K562 (cell line): ENCODE results near the gene HOXB6. TPM values are rescaled to one million over a fixed set of nuclear protein-coding genes. Genes with fewer than 3 reads are reported as not detected.

ENCODE experiments used
- BMI1 ChIP-seq: fragments of 150-350 bp; IDR thresholded peaks from 2 replicates; pipeline ENCODE4 v1.6.1; 2014; ENCODE audit warnings: low read length
- CCAR2 ChIP-seq: fragments of 200-400 bp; formaldehyde crosslinking; IDR thresholded peaks from 2 replicates; pipeline ENCODE4 v1.6.1; 2017; ENCODE audit warnings: mild to moderate bottlenecking, low read depth, low read length
- CTBP1 ChIP-seq: fragments of 450-650 bp; IDR thresholded peaks from 2 replicates; pipeline ENCODE4 v1.6.1; 2016; ENCODE audit warnings: borderline replicate concordance
- FOXK1 ChIP-seq: sonication (generic); formaldehyde crosslinking; IDR thresholded peaks from 2 replicates; pipeline ENCODE4 v1.8.0; 2022; ENCODE audit warnings: missing genetic modification reagents, mild to moderate bottlenecking, borderline replicate concordance
- HDAC2 ChIP-seq: fragments of 450-650 bp; IDR thresholded peaks from 2 replicates; pipeline ENCODE4 v1.6.1; 2016; ENCODE audit warnings: mild to moderate bottlenecking
- MTF1 ChIP-seq: fragments of 250-450 bp; sonication (Bioruptor Pico); IDR thresholded peaks from 2 replicates; pipeline ENCODE4 v1.9.0; 2021; ENCODE audit warnings: moderate library complexity, mild to moderate bottlenecking, inconsistent platforms, borderline replicate concordance
- NBN ChIP-seq: fragments of 450-650 bp; IDR thresholded peaks from 2 replicates; pipeline ENCODE4 v1.6.1; 2016; ENCODE audit warnings: low read depth, mild to moderate bottlenecking
- NR4A1 ChIP-seq, 2 experiments: fragments of 250-450 bp in 1 of 2; fragments of 450-650 bp in 1 of 2; sonication (Bioruptor Pico) in 1 of 2; IDR thresholded peaks; 2 replicates each; pipeline versions ENCODE4 v1.4.0 to v1.6.1; 2016 to 2020; ENCODE audit warnings: mild to moderate bottlenecking in 2 of 2, missing compliant biosample characterization in 1 of 2, missing genetic modification characterization in 1 of 2, moderate library complexity in 1 of 2
- RBM14 ChIP-seq: fragments of 200-400 bp; formaldehyde crosslinking; IDR thresholded peaks from 2 replicates; pipeline ENCODE4 v1.6.1; 2018; ENCODE audit warnings: low read depth, mild to moderate bottlenecking, low read length, moderate library complexity, borderline replicate concordance; ENCODE audit not compliant: insufficient read depth
- SAP30 ChIP-seq: fragments of 200-600 bp; sonication (generic); IDR thresholded peaks from 2 replicates; pipeline ENCODE4 v1.6.1; 2012; ENCODE audit warnings: borderline replicate concordance, low read depth, mild to moderate bottlenecking, moderate library complexity, low read length, control low read depth, inconsistent platforms; ENCODE audit not compliant: insufficient read depth, poor library complexity, severe bottlenecking
- ZFPM2 ChIP-seq: fragments of 250-450 bp; sonication (Bioruptor Pico); IDR thresholded peaks from 2 replicates; pipeline ENCODE4 v1.5.1; 2022; ENCODE audit warnings: mild to moderate bottlenecking
- ZNF384 ChIP-seq: IDR thresholded peaks from 2 replicates; pipeline ENCODE4 v1.6.1; 2012; ENCODE audit warnings: low read depth, low read length, improper control_type of control experiment
- polyA plus RNA-seq, 8 experiments: library from polyadenylated mRNA; depleted of rRNA in 4 of 8; stranded (reverse) in 5 of 8; unstranded in 3 of 8; fragments of >200 nt; fragmentation: Nextera tagmentation in 2 of 8; fragmentation: Illumina TruSeq in 1 of 8; extraction: Ambion mirVana in 2 of 8; extraction: Trizol in 1 of 8; gene quantifications; 2 replicates each; pipeline versions ENCODE4 v1.2.1 to v1.2.3, GENCODE V29; 2011 to 2014; ENCODE audit warnings: inconsistent platforms in 1 of 8, missing spikeins in 1 of 8
- total RNA-seq, 7 experiments: library from RNA; depleted of rRNA in 6 of 7; stranded (reverse); fragments of >200 nt in 6 of 7; fragmentation: Illumina TruSeq in 2 of 7; extraction: Trizol in 2 of 7; gene quantifications; 2 replicates each; pipeline versions ENCODE4 v1.2.1 to v1.2.3, GENCODE V29; 2011 to 2021; ENCODE audit warnings: low replicate concordance in 1 of 7
- TF ChIP-seq, protein P1 (sequence below): sonication (generic); formaldehyde crosslinking; IDR thresholded peaks from 2 replicates; pipeline ENCODE4 v1.8.1; 2022; ENCODE audit warnings: missing genetic modification reagents
- TF ChIP-seq, protein P2 (sequence below): fragments of 450-650 bp; IDR thresholded peaks from 2 replicates; pipeline ENCODE4 v1.7.1; 2018; ENCODE audit warnings: mild to moderate bottlenecking, low read depth; ENCODE audit not compliant: partially characterized antibody
- TF ChIP-seq, protein P3 (sequence below), 2 experiments: fragments of 450-650 bp; formaldehyde crosslinking in 1 of 2; IDR thresholded peaks; 2 replicates each; pipeline versions ENCODE4 v1.4.0 to v1.6.1; 2014 to 2020; ENCODE audit warnings: mild to moderate bottlenecking in 2 of 2, borderline replicate concordance in 1 of 2, low read depth in 1 of 2

Gene HOXB6
- total and polyA plus RNA-seq, 9 of the 15 experiments (the other 6 are each of a cell fraction or from before 2014, with no cell fraction given): 1.2 to 14.8 (median 4.9) TPM

DNA sequence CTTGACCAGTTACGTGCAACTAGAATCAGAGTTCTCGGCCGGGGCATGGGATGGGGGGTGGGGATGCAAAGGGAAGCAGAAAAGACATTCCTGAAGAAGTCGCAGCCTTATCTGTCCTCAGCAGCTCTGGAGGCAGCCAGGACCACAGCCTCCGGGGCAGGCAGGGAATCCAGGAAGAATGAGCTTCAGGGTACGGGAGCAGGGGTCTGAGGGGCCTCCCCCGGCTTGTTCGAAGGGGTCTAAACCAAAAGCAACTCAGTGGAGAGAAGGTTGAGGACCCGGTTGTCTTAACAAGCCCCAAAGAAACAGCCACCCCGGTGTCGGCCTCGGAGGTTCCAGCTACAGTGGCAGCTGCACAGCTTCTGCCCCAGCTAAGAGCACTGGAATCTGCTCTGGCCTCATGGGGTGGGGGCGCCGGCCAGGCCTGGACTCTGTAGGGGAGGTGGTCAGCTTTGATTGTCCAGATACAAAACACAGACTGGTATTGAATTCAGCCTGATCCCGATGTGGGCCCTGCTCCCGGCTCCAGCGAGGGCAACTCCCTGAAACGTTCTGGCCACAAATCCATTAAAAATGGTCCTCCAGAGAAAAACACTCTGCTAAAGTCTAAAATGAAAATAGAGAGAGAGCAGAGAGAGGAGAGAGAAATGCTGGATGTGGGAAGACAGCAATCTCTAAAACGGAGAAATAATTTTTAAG is 34.3 kb downstream of the HOXB6 start (continued):
- TF ChIP-seq, protein P1, sequence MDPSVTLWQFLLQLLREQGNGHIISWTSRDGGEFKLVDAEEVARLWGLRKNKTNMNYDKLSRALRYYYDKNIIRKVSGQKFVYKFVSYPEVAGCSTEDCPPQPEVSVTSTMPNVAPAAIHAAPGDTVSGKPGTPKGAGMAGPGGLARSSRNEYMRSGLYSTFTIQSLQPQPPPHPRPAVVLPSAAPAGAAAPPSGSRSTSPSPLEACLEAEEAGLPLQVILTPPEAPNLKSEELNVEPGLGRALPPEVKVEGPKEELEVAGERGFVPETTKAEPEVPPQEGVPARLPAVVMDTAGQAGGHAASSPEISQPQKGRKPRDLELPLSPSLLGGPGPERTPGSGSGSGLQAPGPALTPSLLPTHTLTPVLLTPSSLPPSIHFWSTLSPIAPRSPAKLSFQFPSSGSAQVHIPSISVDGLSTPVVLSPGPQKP (CRISPR knock-in tag): no peak
- TF ChIP-seq, protein P2, sequence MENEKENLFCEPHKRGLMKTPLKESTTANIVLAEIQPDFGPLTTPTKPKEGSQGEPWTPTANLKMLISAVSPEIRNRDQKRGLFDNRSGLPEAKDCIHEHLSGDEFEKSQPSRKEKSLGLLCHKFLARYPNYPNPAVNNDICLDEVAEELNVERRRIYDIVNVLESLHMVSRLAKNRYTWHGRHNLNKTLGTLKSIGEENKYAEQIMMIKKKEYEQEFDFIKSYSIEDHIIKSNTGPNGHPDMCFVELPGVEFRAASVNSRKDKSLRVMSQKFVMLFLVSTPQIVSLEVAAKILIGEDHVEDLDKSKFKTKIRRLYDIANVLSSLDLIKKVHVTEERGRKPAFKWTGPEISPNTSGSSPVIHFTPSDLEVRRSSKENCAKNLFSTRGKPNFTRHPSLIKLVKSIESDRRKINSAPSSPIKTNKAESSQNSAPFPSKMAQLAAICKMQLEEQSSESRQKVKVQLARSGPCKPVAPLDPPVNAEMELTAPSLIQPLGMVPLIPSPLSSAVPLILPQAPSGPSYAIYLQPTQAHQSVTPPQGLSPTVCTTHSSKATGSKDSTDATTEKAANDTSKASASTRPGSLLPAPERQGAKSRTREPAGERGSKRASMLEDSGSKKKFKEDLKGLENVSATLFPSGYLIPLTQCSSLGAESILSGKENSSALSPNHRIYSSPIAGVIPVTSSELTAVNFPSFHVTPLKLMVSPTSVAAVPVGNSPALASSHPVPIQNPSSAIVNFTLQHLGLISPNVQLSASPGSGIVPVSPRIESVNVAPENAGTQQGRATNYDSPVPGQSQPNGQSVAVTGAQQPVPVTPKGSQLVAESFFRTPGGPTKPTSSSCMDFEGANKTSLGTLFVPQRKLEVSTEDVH: no peak
- TF ChIP-seq RBM14 (no peak), MTF1 (CRISPR knock-in tag) (no peak), ZFPM2 (CRISPR knock-in tag) (no peak), CCAR2 (no peak), NR4A1 (CRISPR knock-in tag; IDR thresholded peaks at IDR 0.05) (no peak), NR4A1 (tag; IDR thresholded peaks at IDR 0.05) (no peak), NBN (no peak), HDAC2 (no peak), CTBP1 (peak; percentile 61; the same call in 1 of the 2 replicates), ZNF384 (no peak), BMI1 (no peak), FOXK1 (no peak), SAP30 (no peak)
- TF ChIP-seq, protein P3, sequence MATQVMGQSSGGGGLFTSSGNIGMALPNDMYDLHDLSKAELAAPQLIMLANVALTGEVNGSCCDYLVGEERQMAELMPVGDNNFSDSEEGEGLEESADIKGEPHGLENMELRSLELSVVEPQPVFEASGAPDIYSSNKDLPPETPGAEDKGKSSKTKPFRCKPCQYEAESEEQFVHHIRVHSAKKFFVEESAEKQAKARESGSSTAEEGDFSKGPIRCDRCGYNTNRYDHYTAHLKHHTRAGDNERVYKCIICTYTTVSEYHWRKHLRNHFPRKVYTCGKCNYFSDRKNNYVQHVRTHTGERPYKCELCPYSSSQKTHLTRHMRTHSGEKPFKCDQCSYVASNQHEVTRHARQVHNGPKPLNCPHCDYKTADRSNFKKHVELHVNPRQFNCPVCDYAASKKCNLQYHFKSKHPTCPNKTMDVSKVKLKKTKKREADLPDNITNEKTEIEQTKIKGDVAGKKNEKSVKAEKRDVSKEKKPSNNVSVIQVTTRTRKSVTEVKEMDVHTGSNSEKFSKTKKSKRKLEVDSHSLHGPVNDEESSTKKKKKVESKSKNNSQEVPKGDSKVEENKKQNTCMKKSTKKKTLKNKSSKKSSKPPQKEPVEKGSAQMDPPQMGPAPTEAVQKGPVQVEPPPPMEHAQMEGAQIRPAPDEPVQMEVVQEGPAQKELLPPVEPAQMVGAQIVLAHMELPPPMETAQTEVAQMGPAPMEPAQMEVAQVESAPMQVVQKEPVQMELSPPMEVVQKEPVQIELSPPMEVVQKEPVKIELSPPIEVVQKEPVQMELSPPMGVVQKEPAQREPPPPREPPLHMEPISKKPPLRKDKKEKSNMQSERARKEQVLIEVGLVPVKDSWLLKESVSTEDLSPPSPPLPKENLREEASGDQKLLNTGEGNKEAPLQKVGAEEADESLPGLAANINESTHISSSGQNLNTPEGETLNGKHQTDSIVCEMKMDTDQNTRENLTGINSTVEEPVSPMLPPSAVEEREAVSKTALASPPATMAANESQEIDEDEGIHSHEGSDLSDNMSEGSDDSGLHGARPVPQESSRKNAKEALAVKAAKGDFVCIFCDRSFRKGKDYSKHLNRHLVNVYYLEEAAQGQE (IDR thresholded peaks at IDR 0.05; ENCODE audit: borderline replicate concordance): no peak
- TF ChIP-seq, protein P3 (CRISPR knock-in tag; IDR thresholded peaks at IDR 0.05; ENCODE audit: low read depth): no peak
